Measurements from ENCODE around the gene OXSR1.

DNA sequence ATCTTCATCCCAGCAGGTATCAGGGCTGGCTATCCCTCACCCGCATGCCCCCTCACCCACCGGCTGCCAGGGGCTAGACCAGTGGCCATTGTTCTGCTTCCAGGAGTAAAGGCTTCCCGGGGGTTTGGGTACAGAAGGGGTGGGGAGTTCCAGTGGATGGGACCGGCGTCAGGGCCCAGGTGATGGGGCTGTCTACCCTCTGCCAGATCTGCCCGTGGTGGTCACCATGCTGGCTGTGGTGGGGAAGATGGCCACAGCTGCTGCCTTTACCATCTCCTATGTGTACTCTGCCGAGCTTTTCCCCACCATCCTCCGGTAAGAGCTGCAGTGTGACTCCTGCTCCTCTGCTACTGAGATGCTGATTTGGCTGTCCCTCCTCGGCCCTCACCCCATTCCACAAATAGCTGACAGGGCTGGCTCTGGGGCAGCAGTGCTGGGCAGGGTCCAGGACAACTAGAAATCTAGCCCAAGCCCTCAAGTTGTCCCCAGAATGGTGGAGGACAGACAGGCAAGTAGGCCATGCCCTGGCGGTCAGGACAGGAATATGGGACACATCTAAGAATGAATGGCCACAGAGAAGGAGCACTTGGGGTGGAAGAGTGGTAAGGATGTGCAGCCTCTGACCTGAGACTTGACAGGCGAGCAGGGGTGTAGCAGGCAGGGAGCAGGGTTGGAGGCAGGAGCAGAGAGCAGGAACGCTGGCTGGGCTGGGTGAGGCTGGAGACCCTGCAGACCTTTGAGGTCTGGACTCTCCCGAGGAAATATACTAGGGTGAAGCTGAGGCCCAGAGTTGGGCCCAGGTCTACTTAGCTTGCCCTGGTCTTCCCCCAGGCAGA is 111.0 kb downstream of the OXSR1 start:
- TF ChIP-seq GATA2 (IDR thresholded peaks at IDR 0.05; ENCODE audit: low read depth, low read length) = no peak
- TF ChIP-seq GATA3 (IDR thresholded peaks at IDR 0.05; ENCODE audit: low read depth, low read length) = no peak
